Measurements from ENCODE around the gene TMPRSS9.

- no peak for TF ChIP-seq CTCF (IDR thresholded peaks at IDR 0.05)
- TF ChIP-seq POLR2A (IDR thresholded peaks at IDR 0.05), result no peak
These were observed 2.2 kb downstream of the TMPRSS9 start for GRCh38 chr19:2362046-2362969.
